MCF 10A (cell line): ENCODE measurements around the gene PPM1E. TPM values are rescaled to one million over a fixed set of nuclear protein-coding genes. Genes with fewer than 3 reads are reported as not detected.

Source experiments
- BruUV-seq: library from RNA; stranded (reverse); fragments of 400-500 nt; replicated peaks from 2 replicates; lab custom pipeline; 2021; lab: Mats Ljungman, UMichigan
- CTCF ChIA-PET: fragments of 300-600 bp; sonication (Branson Sonifier 250); formaldehyde crosslinking; extraction: SDS; loops from one replicate; lab custom pipeline; 2021; ENCODE audit warnings: antibody characterized with exemption, inconsistent platforms; lab: Yijun Ruan, JAX
- POLR2A ChIA-PET: fragments of 300-600, 350-650 bp; sonication (Branson Sonifier 250); formaldehyde crosslinking; extraction: SDS; loops from one replicate; lab custom pipeline; 2020; ENCODE audit warnings: antibody characterized with exemption, inconsistent platforms; lab: Yijun Ruan, JAX
- DNase-seq: peaks from one replicate; pipeline ENCODE4 v3.0.0-alpha.2; 2018; ENCODE audit not compliant: unreplicated experiment
- H3K27ac Mint-ChIP-seq: one replicate; pipeline ENCODE4 v1.8.0; 2022; ENCODE audit warnings: mild to moderate bottlenecking, low read depth, mixed read lengths; ENCODE audit not compliant: unreplicated experiment
- H3K27me3 Mint-ChIP-seq: one replicate; pipeline ENCODE4 v1.8.0; 2022; ENCODE audit warnings: mixed read lengths; ENCODE audit not compliant: insufficient read depth, unreplicated experiment
- H3K36me3 Mint-ChIP-seq: one replicate; pipeline ENCODE4 v1.8.0; 2022; ENCODE audit warnings: mild to moderate bottlenecking, moderate library complexity, mixed read lengths; ENCODE audit not compliant: insufficient read depth, unreplicated experiment
- H3K4me1 Mint-ChIP-seq: one replicate; pipeline ENCODE4 v1.8.0; 2022; ENCODE audit warnings: mixed read lengths; ENCODE audit not compliant: insufficient read depth, unreplicated experiment
- H3K4me3 Mint-ChIP-seq: one replicate; pipeline ENCODE4 v1.8.0; 2022; ENCODE audit warnings: mild to moderate bottlenecking, moderate library complexity, mixed read lengths; ENCODE audit not compliant: unreplicated experiment
- H3K9me3 Mint-ChIP-seq: one replicate; pipeline ENCODE4 v1.8.0; 2022; ENCODE audit warnings: mixed read lengths; ENCODE audit not compliant: unreplicated experiment
- intact Hi-C: fragments of 100-400 bp; cut with micrococcal nuclease; formaldehyde crosslinking; loops from 2 replicates; pipeline ENCODE4 v1.14.1; 2022
- total RNA-seq: library from RNA; stranded (reverse); gene quantifications from 2 replicates; pipeline ENCODE4 v1.2.3, GENCODE V29; 2022
- TF ChIP-seq, protein P1 (sequence below): fragments of 200-600 bp; IDR thresholded peaks from one replicate; pipeline ENCODE4 v1.8.0; 2022; ENCODE audit warnings: antibody characterized with exemption, mild to moderate bottlenecking; ENCODE audit not compliant: unreplicated experiment

The PPM1E gene
- total RNA-seq, 1 experiment from 2014 or later, result 0.65 TPM

- no peak overlapping the region for H3K27ac Mint-ChIP-seq
- H3K4me3 Mint-ChIP-seq, result no peak overlapping the region
- no peaks in the 10 kb centered on the region for H3K27me3 Mint-ChIP-seq
- ChIA-PET CTCF (no interaction called here), POLR2A (interaction anchor here (0.6 kb wide), 1 partner anchor 10 kb away, joined by 3 read pairs; no protein-coding TSS in a partner anchor)
- peaks cover 44% of the 10 kb centered on the region for H3K36me3 Mint-ChIP-seq
- TF ChIP-seq, protein P1, sequence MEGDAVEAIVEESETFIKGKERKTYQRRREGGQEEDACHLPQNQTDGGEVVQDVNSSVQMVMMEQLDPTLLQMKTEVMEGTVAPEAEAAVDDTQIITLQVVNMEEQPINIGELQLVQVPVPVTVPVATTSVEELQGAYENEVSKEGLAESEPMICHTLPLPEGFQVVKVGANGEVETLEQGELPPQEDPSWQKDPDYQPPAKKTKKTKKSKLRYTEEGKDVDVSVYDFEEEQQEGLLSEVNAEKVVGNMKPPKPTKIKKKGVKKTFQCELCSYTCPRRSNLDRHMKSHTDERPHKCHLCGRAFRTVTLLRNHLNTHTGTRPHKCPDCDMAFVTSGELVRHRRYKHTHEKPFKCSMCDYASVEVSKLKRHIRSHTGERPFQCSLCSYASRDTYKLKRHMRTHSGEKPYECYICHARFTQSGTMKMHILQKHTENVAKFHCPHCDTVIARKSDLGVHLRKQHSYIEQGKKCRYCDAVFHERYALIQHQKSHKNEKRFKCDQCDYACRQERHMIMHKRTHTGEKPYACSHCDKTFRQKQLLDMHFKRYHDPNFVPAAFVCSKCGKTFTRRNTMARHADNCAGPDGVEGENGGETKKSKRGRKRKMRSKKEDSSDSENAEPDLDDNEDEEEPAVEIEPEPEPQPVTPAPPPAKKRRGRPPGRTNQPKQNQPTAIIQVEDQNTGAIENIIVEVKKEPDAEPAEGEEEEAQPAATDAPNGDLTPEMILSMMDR, result no peak
- no peaks in the 10 kb centered on the region for H3K4me1 Mint-ChIP-seq
- intact Hi-C loops, result no loop called here
- no peak for DNase-seq
- H3K9me3 Mint-ChIP-seq, result no peaks in the 10 kb centered on the region
- BruUV-seq, result no TSS peak
Measured at GRCh38 chr17:59000022-59000421, 244.4 kb downstream of the PPM1E start.

DNA sequence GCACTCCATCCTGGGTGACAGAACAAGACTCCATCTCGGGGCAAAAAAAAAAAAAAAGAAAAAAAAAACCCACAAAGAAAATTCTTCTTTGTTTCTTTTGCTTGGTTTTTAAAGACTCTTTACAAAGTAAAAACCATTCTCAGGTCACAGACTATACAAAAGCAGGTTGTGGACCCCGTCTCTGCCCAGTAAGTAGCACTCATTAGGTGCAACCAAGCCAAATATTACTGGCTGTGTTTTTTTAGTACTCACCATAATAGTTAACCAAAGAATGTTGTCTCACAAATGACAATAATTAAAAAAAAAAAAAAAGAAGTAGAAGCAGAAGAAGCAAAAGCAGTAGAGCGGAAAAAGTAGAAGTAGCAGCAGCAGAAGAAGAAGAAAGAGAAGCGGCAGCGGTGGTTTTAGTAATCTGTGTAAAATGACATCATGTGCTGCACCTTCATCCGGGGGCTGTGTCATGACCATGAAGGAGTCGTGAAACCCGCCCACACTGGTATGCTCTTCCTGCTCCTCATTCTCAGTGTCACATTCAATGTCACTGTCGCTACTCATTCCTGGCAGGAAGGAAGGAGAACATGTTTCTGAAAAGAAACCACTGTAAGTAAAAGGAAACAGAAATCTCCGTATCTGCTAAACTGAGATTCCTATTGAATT is 245.6 kb downstream of the PPM1E start:
- Mint-ChIP-seq H3K27ac (no peak overlapping the region), H3K4me1 (no peaks in the 10 kb centered on the region), H3K36me3 (peaks cover 39% of the 10 kb centered on the region), H3K27me3 (no peaks in the 10 kb centered on the region), H3K4me3 (no peak overlapping the region), H3K9me3 (no peaks in the 10 kb centered on the region)
- intact Hi-C loops, result no loop called here
- CTCF ChIA-PET, result interaction anchor here (0.7 to 5.5 kb wide), 2 partner anchors 29 to 290 kb away, joined by 3 to 73 read pairs; no protein-coding TSS in a partner anchor
- DNase-seq, result no peak
- POLR2A ChIA-PET, result interaction anchor here (2.9 kb wide), 1 partner anchor 483 kb away, joined by 7 read pairs; no protein-coding TSS in a partner anchor
- no TSS peak for BruUV-seq
- TF ChIP-seq, protein P1, result no peak

- Mint-ChIP-seq H3K27me3 (no peaks in the 10 kb centered on the region), H3K27ac (no peak overlapping the region), H3K36me3 (peaks cover 43% of the 10 kb centered on the region), H3K4me1 (no peaks in the 10 kb centered on the region), H3K9me3 (no peaks in the 10 kb centered on the region), H3K4me3 (no peak overlapping the region)
- ChIA-PET CTCF (interaction anchor here (5.5 kb wide), 1 partner anchor 290 kb away, joined by 73 read pairs; no protein-coding TSS in a partner anchor), POLR2A (interaction anchor here (1.3 to 2.9 kb wide), 2 partner anchors 292 to 484 kb away, joined by 3 to 7 read pairs; no protein-coding TSS in a partner anchor)
- TF ChIP-seq, protein P1, result no peak
- intact Hi-C loops, result no loop called here
- BruUV-seq, result no TSS peak
- DNase-seq, result no peak
Measured at GRCh38 chr17:59002126-59002525, 246.5 kb downstream of the PPM1E start.

- peak; percentile 13 for DNase-seq
- H3K36me3 Mint-ChIP-seq, result peaks cover 46% of the 10 kb centered on the region
- H3K27ac Mint-ChIP-seq, result peak overlapping the region; percentile 39
- BruUV-seq, result no TSS peak
- CTCF ChIA-PET, result interaction anchor here (5.5 kb wide), 1 partner anchor 291 kb away, joined by 73 read pairs; no protein-coding TSS in a partner anchor
- POLR2A ChIA-PET, result interaction anchor here (0.6 to 2.9 kb wide), 3 partner anchors 83 to 484 kb away, joined by 3 to 7 read pairs (median 4); no protein-coding TSS in a partner anchor
- no peak overlapping the region for H3K4me3 Mint-ChIP-seq
- H3K4me1 Mint-ChIP-seq, result no peaks in the 10 kb centered on the region
- no peaks in the 10 kb centered on the region for H3K27me3 Mint-ChIP-seq
- no peaks in the 10 kb centered on the region for H3K9me3 Mint-ChIP-seq
- TF ChIP-seq, protein P1, result no peak
- intact Hi-C loops, result no loop called here
Measured at GRCh38 chr17:59002848-59003247, 247.2 kb downstream of the PPM1E start.
